Stimulated activated CD4-positive, alpha-beta T cell treated with anti-CD3 and anti-CD28 coated beads, TNF-alpha, amount 100 ng/mL, for 1 hour (primary cell): ENCODE results near the gene AGPAT3.

Source experiments
- DNase-seq, 3 donors: peaks; one replicate each; pipeline ENCODE4 v3.0.0-alpha.2; 2020; ENCODE audit warnings: low read depth in 3 of 3, low spot score in 1 of 3

The AGPAT3 gene

DNA sequence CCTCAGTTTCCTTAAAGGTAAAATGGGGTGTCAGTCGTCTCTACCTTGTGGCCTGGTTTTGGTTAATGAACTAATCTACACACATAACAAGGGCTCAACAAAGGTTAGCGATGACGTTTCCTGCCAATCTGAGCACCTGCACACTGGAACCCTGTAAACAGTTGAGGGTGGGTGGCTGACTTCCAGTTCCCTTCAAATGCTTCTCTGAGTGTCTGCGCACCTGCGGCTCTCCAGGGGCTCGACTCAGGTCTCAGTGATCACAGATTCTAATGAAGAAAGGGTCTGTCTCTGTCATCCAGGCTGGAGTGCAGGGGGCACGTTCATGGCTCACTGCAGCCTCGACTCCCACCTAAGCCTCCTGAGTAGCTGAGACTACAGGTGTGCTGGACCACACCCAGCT lies 3.3 kb upstream of the AGPAT3 start:
- DNase-seq = no peak

DNA sequence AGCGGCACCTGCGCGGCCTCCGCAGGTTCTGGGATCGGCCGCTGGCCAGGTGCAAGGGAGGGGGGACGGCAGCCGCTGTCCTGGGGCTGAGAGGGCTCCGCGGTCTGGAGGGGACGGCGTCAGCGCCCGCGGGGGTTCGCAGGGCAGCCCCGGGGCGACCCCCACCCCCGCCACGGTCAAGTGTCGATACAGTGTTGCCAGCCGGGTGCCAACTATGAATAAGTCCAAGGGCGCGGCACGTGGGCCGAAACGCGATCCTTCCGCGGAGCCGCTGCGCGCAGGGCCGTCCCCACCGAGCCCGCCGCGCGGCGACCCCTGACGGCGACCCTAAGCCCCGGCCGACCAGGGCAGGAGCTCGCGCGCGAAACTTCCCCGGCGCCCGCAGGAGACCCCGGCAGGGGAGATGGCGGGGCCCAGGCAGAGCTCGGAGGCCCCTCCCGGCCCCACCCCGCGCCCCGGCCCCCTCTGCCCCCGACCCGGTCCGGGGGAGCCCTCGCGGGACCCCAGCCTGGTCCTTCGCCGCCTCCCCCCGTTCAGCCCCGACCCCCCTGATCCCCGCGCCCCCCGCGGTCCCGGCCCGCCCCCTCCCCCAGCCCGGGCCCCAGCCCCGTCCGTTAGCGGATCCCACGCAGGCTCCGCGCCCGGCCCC lies 586 bp upstream of the AGPAT3 start:
- peak in 1 of 3 donors; percentile 27 for DNase-seq

DNA sequence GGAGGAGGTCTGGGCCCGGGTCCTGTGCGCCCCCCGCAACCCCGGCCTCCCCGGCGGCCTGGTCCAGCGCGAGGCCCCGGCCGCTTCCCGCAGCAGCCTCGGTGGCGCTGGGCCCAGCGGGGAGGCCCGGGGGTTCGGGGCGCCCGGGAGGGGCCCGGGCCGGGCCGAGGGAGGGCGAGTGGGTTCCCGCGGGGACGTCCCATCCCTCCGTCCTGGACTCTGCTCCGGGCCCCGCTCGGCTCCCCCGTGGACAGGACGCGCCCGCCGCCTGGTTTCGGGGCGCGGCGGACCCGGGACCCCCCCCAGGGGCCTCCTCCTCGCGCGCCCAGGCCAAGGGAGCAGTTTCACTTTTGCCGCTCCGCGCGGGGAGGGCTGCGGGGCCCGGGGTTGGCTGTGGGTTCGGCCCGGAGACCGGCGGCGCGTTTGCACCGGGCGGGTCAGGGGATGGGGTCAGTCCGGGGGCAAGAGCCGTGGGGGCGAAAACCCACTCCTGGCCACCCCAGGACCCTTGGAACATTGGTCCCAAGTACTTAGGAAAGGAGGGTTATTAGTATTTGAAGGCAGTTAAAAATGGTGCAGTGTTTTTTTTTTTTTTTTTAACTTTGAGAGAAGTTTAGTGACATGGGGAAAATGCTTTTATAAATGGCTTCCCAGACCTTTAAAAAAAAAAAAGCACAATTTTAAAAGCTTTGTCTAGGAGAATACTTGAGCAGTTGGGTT lies 677 bp downstream of the AGPAT3 start:
- DNase-seq = peak in 1 of 3 donors; percentile 35

DNA sequence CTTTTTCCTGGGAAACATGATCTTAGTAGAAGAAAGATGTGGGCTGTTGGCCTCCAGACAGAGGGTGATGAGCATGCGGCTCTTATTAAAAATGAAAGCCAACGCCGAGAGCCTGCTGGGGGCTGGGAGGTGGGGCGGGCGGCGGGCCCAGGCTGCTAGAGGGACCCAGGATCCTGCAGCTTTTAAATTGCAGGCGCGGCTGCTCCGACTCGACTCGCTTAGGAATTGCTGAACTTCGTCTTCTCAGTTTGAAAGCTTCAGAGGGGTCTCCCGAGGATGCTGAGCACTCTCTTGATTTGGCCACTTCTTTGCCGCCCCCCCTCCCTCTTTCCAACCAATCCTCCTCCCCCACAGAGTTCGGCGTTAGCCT lies 1.2 kb downstream of the AGPAT3 start:
- DNase-seq = peak in 1 of 3 donors; percentile 37

DNA sequence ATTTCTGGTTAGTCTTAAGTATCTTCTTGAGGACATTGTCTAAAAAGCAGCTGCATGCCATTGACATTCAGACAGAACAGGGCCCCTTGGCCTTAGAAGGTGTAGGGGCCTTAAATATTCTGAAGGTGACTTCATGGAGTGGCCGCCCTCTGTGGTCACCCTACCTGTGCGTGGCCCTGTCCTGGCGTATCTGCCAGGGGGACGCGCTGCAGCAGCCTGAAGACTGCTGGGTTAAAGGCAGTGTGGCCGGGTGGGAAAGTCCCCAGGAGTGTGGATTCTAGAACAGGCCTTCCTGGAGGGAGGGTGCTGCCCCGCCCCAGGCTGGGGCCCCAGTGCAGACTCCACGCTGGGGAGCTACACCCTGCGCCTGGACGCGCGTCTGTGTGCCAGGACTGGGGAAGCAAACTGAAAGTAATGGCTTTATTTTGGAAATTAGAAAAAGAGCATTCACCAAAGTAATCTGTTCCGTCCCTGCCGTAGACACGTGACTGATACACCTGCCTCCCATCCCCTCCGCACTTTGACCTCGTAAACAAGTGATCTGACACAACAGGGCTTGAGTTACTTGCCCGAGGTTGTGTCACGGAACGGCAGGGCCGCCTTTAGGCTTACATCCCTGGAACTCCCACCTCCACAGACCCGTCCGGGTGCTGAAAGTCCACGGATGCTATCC lies 1.8 kb downstream of the AGPAT3 start:
- DNase-seq = peak in 1 of 3 donors; percentile 41

DNA sequence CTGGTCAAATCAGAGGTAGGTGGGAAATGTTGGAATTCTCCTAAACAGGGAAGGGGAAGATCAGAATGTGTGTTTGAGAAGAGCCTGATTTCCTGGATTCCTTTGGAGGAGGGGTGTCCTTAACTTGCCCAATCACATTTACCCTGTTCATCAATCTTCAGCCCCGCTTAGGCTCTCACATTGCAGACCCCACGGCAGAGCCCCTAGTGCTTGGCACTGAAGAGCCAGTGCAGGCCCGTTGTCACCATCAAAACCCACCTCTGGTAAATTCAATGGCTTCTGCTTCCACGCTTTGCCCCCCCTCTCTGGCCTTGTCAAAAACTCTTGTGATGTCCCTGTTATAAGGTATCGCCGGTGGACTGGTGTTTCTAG lies 2.3 kb downstream of the AGPAT3 start:
- DNase-seq = no peak

DNA sequence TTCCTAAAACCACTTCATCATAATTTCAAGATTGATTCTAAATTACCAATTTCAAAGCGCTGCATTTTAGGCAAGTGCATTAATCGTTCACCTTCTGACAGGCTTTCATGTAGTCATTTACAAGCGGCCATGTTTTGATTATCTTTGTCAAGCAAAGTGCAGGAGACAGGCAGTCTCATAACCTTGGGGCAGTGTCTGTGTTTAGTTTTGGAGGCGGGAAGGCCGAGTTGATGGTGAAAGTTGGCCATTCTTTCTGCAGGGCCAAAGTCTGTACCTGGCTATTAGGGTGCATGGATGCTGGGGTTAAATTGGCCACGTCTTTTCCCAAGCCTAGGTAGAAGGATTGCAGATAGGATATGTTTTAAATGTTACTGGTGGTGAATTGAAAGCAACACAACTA lies 2.9 kb downstream of the AGPAT3 start:
- no peak for DNase-seq

DNA sequence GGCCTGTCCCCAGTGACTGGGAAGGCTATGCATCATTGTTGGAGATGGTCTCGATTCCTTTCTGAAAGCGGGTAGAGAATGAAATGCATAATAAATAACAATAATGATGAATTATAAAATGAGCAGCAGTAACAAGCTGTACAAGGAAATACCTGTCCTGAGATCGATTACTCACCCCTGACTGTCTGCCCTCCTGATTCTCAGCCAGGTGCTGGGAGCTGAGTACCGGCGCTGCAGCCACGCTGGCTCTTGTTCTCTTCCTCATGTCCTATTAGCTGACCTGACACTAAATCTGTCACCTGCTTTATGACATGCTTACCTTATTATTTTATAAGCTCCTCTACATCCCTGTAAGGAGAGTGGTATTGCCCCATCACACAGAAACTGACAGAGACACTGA lies 3.4 kb downstream of the AGPAT3 start:
- no peak for DNase-seq

DNA sequence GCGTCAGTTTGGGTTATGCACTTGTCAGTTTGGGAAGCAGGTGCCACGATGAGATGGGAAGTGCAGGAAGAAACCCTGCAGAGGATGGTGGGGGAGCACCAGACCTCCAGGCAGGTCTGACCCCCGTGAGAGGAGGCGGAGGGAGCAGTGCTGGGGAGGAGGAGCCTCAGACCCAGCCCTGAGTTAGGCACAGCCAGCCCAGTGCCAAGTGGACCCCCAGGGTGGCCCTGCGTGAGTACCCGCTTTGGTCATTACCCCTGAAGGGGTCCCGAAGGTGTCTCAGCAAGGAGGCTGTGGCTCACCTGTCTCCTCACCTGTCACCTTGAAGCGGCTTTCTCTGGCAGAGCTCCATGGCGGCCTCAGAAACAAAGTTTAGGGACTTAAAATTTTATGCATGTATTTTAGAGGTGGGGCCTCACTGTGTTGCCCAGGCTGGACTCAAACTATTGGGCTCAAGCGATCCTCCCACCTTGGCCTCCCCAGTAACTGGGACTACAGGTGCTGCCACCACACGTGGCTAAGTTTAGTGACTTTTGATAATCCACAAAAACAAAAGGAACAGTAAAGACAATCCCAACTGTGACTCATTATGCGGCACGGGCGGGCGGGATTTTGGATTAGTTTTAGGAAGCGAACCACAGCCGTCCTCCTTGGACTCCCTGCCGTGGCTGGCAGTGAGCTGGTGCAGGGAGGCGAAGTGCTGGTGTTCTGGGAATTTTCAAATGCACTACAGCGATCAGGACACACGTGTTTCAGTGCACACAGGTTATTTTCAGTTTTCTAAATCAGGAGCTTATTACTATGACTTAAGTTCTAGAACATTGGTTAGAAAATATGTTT lies 4.7 kb downstream of the AGPAT3 start:
- DNase-seq = no peak

DNA sequence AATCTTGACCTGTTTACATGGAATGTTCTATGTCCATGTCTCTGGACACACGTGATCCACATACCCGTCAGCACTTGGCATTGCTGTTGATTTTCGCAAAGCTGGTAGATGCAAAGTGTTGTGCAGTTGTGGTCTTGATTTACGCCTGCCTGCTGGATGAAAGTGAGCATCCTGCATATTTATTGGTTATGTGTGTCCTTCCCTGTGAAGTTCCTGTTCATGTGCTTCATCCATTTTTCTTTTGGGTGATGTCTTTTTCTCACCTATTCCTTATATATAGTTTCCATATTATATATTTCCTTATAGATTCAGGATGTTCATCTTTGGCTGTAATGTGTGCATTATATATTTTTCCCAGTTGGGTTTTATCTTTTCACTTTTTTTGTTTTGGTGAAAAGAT lies 6.5 kb downstream of the AGPAT3 start:
- DNase-seq = no peak

DNA sequence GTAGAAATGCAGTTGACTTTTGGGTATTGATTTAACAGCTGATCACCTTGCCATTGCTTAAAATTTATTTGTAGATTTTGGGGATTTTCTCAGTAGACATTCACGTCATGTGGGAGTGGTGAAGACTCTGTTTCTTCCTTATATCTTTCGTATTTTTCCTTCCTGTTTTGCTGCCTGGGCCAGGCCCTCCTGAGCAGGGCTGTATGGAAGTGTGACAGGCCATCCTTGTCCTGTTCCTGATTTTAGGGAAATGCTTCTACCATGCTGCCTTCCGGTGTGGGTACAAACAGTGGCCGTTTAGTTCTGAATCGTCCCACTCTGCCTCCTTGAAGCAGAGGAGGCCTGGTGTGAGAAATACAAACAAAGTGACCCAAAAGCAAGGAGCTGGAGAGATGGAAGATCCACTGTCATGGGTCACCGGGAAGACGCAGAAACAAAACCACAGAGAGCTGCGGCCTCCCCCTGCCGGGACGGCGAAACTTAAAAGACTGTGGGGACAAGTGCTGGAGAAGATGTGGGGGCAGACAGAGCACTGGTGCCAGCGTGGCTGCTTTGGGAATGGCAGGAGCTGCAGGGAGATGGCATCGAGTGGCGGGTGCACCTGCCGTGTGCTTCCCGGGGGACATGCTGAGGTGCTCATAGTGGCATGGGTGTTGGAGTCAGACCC lies 7.6 kb downstream of the AGPAT3 start:
- DNase-seq = no peak

DNA sequence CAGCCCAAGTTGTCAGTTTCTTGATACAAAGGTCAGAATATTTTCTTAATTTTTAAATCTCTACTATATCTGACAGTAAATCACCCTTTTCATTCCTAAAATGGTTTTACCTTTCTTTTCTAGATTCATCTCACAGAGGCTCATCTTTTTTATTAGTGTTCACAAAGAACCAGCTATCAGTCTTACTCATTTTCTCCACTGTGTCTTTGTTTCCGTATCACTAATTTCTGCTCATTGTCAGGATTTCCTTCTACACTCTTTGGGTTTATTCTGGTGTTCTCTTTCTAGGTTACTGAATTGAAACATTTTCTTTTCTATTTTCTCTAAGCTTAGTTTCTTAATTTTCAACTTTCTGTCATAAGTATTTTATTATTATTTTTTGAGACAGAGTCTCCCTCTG lies 8.7 kb downstream of the AGPAT3 start:
- DNase-seq = no peak

DNA sequence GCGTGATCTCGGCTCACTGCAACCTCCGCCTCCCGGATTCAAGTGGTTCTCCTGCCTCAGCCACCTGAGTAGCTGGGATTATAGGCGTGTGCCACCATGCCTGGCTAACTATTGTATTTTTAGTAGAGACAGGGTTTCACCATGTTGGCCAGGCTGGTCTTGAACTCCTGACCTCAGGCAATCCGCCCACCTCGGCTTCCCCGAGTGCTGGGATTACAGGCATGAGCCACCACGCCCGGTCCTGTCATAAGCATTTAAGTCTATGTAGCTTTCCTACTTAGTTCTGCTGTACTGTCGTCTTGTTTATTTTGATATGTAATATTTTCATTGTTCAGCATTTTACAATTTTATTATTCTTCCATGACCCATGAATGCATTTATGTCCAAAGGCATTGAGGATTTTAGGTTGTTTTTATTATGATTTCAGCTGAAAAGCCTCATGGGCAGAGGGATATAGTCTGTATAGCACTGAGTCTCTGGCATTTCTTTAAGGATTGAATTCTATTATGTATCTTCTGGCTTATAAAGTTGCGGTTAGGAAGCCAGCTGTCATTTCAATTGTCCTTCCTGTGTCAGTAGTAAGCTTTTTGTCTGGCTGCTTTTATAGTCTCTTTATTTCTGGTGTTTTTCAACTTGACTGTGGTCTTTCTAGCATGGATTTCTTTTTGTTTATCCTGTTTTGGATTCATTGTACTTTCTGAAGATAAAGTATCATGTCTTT lies 9.2 kb downstream of the AGPAT3 start:
- no peak for DNase-seq

DNA sequence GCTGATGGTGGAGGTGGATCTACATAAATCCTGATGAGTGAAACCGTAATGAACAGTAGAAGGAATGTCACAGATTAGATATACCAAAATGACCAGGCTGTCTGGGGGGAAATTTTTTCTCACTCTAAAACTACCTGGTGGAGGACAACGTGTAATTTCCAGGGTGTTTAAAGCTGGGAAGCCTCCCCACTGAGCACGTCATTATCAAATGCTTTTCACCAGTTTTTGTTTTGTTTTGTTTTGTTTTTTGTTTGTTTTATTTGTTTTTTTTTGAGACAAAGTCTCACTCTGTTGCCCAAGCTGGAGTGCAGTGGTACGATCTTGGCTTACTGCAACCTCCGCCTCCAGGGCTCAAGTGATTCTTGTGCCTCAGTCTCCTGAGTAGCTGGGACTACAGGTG lies 11.6 kb downstream of the AGPAT3 start:
- no peak for DNase-seq

DNA sequence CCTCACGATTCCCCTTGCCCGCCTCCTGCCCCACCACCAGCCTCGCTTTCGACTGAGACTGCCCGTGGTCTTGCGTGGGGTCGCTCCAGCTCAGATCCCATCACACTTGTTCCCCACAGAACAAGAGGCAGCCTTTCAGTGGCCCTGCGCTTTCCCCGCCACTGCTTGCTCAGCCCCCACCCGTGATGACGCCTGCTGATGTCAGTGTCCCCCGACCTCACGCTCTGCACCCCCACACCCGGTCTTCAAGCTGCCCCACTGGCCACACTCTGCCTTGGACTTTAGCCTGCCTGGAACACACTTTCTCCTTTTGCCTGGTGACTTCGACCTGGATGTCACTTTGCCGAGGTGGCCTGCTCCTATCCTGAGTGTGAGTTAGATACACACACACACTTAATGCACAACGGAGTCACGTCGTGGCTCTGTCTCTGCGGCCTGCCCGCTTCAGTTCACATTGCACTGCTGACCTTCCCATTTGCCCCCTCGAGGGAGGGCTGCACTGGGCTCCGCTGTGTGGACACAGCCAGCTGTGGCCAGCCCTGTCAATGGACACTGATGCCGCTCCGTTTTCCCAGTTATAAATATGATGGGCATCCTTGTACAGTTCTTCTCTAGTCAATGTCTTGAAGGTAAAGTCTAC lies 13.0 kb downstream of the AGPAT3 start:
- DNase-seq = no peak

DNA sequence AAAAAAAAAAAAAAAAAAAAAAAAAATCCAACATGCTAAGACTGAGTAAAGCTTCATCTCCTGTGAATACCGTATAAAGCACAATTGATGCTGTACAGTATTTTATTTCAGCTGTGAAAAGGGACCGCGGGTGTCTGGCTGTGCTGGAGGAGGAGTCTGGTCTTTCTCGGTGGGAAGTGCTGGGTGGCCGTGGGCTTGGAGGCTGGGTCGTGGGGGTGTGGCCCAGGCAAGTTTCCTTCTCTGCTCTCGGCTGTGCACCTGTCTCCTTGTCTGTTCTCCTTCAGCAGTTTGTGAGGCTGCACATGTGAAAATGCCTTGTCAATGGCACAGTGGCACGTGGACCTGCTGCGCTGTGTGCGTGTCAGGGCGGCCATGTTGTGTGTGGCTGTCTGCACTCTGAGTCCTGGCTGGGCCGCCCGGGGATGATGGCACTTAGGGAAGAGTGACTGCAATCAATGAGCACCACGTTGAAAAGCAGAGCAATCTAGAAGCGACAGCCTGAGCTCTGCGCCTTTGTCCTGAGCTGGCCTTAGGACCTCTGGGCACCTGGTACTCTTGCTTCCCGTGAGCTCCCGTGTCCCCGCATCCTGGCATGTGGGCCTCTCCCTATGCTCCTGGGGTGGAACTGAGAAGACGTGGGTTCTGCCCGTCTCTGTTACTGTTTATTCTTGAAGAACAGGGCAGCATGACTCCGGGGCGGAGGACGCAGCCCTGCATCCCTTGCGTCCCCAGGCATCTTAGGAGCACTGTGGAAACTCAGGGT lies 14.5 kb downstream of the AGPAT3 start:
- DNase-seq = no peak

DNA sequence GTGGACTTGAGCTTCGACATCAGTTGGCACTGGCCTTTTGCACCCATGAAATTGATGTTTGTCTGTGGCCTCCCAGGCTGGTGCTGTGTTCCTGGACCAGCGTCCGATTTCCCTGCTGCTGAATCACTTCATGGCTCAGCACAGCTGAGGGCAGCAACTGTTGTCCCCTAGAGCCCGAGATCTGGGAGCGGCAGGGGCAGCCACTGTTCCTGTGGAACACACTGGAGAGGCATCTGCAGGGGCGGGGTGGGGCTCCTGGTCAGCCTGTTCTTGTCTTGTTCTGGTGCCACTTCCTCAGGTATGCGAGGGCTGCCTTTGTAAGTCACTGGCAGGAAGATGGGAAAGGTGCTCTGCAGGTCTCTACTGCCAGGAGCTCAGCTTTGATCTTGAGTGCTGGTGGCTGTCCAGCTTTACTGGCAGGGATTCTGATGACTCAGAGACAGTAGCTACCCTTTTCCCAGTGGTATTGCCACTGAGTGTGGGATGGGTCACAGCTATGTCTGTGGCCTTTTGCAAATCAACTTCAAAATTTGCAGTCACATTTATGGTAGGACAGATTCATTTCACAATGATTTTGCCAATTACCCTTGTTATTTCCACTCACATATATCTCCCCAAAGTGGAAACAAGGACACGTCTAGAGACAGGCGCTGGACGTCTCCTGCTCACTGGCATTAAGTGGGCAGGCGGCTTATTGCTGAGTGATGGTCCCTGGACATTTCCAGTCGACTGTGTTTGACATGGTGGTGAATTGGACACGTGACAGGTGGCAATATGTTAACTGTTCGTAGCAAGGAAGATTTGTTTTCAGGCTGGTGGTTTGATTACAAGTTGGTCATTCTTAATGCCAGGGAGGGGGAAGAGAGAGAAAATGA lies 15.3 kb downstream of the AGPAT3 start:
- DNase-seq = no peak

DNA sequence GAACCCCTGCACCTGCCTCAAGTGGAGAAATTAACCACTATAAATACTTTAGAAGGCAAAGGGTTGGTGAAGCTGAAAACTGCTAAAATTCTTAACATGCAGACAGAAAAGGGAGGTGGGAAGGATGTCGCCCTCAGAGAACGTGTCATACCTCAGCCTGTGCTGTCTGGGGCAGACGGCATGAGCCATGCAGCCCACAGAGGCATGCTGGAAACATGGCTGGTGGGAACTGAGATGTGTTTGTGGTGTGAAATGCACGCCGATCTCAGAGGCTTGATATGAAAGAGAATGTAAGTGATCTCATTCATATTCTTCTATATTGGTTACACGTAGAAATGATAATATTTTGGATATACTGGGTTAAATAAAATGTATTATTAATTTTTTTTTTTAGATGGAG lies 16.3 kb downstream of the AGPAT3 start:
- no peak for DNase-seq
